HEK293 (cell line): ENCODE measurements around the gene FGD3.

Experiments used
- SP7 ChIP-seq: fragments of 450-650 bp; formaldehyde crosslinking; IDR thresholded peaks from 2 replicates; pipeline ENCODE4 v1.5.1; 2016; ENCODE audit warnings: missing biosample characterization, missing genetic modification characterization
- ZNF121 ChIP-seq: fragments of 450-650 bp; formaldehyde crosslinking; IDR thresholded peaks from 2 replicates; pipeline ENCODE4 v1.5.1; 2016; ENCODE audit warnings: missing biosample characterization, missing genetic modification characterization
- ZNF302 ChIP-seq: fragments of 450-650 bp; formaldehyde crosslinking; IDR thresholded peaks from 2 replicates; pipeline ENCODE4 v1.5.1; 2016; ENCODE audit warnings: missing biosample characterization, missing genetic modification characterization, low read depth
- ZNF585B ChIP-seq: fragments of 450-650 bp; formaldehyde crosslinking; IDR thresholded peaks from 2 replicates; pipeline ENCODE4 v1.5.1; 2016; ENCODE audit warnings: missing biosample characterization, missing genetic modification characterization
- ZNF600 ChIP-seq: fragments of 450-650 bp; formaldehyde crosslinking; IDR thresholded peaks from 2 replicates; pipeline ENCODE4 v1.5.1; 2016; ENCODE audit warnings: missing biosample characterization, missing genetic modification characterization
- ZNF624 ChIP-seq: fragments of 450-650 bp; formaldehyde crosslinking; IDR thresholded peaks from 2 replicates; pipeline ENCODE4 v1.5.1; 2017; ENCODE audit warnings: missing biosample characterization, missing genetic modification characterization
- ZNF792 ChIP-seq: fragments of 450-650 bp; formaldehyde crosslinking; IDR thresholded peaks from 2 replicates; pipeline ENCODE4 v1.5.1; 2016; ENCODE audit warnings: missing biosample characterization, missing genetic modification characterization
- ZXDB ChIP-seq: fragments of 450-650 bp; formaldehyde crosslinking; IDR thresholded peaks from 2 replicates; pipeline ENCODE4 v1.5.1; 2016; ENCODE audit warnings: missing biosample characterization, missing genetic modification characterization
- TF ChIP-seq, protein P1 (sequence below): fragments of 450-650 bp; formaldehyde crosslinking; IDR thresholded peaks from 2 replicates; pipeline ENCODE4 v1.5.1; 2016; ENCODE audit warnings: missing biosample characterization, missing genetic modification characterization

DNA sequence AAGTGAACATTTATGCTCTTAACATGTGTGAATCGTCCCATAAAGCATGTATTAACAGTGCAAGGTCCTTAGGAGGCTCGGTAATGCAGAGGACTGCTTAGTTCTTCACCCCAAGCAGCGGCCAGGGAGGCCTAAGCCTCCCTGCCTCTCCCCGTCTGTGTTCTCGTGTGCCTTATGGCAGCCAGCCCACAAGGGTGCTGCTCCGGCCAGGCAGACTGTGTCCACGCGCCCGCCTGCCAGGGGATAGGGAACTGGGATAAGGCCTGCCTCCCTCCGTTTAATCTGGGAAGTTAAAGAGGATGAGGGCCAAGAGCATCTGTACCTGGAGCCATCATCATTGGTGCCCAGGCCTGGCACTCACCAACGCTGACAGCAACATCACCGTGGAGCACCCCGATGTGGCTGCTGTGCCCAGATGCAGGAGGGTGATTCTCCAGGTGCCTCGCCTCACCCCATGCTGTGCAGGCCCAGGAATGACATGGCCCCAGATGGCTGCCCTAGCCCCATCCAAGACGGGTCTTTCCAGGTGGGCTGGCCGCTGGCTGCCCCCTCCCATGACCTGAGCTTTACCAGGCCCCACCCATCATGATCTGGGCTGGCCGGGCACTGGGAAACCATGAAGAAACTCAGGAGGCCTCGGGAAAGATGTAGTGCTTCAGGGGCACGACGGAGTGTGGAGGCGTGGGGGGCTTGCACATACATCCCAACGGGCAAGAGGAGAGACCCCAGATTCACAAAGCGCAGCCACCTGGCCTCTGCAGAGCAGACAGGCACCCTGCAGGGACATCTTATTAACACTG, 75.6 kb downstream of the FGD3 start:
- no peak for TF ChIP-seq SP7 (tag by site-specific recombination)
- no peak for TF ChIP-seq ZNF302 (tag by site-specific recombination)
- TF ChIP-seq, protein P1, sequence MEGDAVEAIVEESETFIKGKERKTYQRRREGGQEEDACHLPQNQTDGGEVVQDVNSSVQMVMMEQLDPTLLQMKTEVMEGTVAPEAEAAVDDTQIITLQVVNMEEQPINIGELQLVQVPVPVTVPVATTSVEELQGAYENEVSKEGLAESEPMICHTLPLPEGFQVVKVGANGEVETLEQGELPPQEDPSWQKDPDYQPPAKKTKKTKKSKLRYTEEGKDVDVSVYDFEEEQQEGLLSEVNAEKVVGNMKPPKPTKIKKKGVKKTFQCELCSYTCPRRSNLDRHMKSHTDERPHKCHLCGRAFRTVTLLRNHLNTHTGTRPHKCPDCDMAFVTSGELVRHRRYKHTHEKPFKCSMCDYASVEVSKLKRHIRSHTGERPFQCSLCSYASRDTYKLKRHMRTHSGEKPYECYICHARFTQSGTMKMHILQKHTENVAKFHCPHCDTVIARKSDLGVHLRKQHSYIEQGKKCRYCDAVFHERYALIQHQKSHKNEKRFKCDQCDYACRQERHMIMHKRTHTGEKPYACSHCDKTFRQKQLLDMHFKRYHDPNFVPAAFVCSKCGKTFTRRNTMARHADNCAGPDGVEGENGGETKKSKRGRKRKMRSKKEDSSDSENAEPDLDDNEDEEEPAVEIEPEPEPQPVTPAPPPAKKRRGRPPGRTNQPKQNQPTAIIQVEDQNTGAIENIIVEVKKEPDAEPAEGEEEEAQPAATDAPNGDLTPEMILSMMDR: no peak
- TF ChIP-seq ZXDB (tag by site-specific recombination): no peak
- no peak for TF ChIP-seq ZNF585B (tag by site-specific recombination)
- TF ChIP-seq ZNF121: no peak
- no peak for TF ChIP-seq ZNF600 (tag by site-specific recombination)
- no peak for TF ChIP-seq ZNF624 (tag by site-specific recombination)
- TF ChIP-seq ZNF792: no peak
